ELF-1 (cell line): Measurements from ENCODE around the gene IKZF3.
A peak's percentile ranks its signal among the peaks of the same experiment; 100 is the strongest.

Source experiments
- DNase-seq: peaks from one replicate; pipeline ENCODE4 v3.0.0-alpha.2; 2016; ENCODE audit warnings: low read depth, low spot score

The IKZF3 gene

DNA sequence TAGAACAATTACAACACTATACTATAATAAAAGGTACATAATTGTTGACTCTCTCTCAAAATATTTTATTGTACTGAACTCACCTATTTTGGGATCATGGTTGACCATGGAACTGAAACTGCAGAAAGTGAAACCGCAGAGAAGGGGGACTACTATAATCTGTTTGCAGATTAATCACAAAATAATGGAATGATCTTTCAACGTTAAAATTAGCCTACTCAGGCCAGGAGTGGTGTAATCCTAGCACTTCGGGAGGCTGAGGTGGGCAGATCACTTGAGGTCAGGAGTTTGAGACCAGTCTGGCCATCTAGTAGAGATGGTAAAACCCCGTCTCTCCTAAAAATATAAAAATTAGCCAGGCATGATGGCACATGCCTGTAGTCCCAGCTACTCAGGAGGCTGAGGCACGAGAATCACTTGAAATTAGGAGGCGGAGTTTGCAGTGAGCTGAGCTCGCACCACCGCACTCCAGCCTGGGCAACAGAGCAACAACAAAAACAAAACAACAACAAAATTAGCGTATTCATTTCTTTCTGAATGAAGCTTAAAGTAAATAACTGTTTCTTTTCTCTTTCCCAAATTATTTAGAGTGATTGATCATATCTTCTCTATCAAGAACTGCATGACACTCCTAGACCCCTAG, 45.6 kb downstream of the IKZF3 start:
- no peak for DNase-seq

DNA sequence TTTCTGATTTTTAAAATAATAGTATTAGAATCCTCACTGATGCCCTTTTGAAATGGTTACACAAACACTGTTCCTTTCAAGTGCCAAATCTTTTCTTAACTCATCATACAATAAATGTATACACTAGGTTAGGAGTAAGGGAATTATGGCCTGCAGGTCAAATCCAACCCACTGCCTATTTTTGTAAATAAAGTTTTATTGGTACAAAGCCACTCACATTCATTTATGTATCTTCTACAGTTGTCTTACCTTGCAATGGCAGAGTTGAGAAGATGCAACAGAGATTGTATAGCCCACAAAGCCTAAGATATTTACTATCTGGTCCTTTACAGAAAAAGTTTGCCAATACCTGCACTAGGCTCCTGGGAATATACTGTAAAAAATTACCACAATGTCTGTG, 47.8 kb downstream of the IKZF3 start:
- DNase-seq, result no peak

DNA sequence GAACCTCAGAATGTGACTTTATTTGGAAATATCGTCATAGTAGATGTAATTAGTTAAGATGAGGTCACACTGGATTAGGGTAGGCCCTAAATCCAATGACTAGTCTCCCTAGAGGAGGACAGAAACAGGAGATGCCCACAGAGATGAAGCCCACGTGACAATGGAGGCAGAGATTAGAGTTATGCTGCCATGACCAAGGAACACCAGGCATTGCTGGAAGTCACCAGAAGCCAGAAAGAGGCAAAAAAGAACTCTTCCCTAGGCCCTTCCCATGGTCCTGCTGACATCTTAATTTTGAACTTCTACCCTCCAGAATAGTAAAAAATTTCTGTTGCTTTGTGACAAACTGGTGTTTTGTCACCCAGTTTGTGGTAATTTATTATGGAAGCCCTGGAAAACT, 49.6 kb downstream of the IKZF3 start:
- no peak for DNase-seq

- DNase-seq, result no peak
These were observed 50.5 kb downstream of the IKZF3 start for GRCh38 chr17:39813631-39814030.

DNA sequence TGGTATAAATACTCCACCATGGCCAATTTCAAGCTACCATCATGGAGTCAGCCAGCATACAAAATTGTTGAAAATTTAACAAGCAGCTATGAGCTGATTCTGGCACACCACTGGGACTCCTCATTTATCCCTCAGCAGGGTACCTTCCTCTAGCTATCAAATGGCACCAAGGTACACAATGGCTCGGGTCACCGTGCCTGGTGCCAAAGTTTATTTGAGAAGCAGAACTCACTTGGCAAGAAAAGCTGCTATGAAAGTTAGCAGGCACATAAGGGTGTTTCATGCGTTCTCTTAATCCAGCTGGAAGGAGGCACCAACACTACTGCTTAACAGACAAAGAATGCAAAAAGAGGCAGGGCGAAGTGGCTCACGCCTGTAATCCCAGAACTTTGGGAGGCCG, 51.6 kb downstream of the IKZF3 start:
- no peak for DNase-seq

- DNase-seq, result no peak
These were observed 53.0 kb downstream of the IKZF3 start for GRCh38 chr17:39810939-39811728.

- DNase-seq, result no peak
These were observed 54.9 kb downstream of the IKZF3 start for GRCh38 chr17:39809221-39809620.

- DNase-seq, result no peak
These were observed 55.6 kb downstream of the IKZF3 start for GRCh38 chr17:39808409-39808997.

- no peak for DNase-seq
These were observed 59.3 kb downstream of the IKZF3 start for GRCh38 chr17:39804839-39805238.

- DNase-seq, result no peak
These were observed 63.1 kb downstream of the IKZF3 start for GRCh38 chr17:39801055-39801454.

GRCh38 chr17:39800540-39800939, 63.6 kb downstream of the IKZF3 start:
- DNase-seq, result no peak

DNA sequence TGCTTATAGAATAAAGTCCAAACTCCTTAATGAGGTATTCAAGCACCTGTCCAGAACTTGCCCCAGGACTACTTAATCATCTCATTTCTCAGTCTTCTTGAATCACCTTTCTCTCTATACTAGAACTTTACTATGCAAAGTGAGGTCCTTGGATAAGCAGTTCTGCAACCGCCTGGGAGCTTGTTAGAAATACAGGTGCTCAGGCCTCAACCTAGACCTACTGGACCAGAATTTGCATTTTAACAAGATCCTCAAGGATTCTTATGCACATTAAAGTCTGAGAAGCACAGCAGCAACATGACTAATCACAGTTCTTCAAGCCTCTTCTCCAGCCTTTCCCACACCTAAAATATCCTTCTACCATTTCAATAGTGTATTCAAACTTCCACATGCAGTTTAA, 64.7 kb downstream of the IKZF3 start:
- DNase-seq, result no peak

DNA sequence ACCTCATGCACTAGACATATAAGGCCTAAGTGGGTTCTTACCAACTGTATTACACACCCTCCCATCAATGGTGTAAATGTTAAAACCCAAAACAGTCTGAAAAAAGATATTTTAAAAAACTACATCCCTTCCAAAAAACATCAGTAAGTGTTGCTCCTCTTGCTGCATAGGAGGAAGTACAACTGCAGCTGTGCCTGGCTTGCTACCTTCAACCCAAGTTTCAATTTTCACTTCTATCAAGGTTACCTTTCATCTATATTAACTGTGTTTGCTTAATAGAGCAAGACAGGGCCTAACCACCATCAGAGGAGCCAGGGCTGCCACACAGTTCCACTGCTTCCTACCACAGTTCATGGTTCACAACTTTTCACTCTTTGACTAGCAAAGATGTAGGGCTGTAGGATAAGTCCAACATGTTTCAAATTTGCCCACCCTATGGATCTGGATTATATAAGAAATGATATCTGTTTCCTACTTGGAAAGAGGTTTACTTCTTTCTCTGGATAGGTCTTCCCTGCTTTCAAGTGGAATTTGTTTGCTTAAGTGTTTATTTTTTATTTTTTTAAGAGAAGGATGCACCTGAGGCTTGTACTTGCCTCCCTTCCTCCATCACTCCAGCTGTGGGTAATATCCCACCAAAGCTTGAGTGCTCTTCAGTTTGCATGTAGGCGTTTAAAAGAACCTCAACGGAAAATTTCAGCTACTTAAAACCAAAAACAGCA, 69.7 kb downstream of the IKZF3 start:
- no peak for DNase-seq

GRCh38 chr17:39793301-39793872, 70.7 kb downstream of the IKZF3 start:
- DNase-seq, result no peak

DNA sequence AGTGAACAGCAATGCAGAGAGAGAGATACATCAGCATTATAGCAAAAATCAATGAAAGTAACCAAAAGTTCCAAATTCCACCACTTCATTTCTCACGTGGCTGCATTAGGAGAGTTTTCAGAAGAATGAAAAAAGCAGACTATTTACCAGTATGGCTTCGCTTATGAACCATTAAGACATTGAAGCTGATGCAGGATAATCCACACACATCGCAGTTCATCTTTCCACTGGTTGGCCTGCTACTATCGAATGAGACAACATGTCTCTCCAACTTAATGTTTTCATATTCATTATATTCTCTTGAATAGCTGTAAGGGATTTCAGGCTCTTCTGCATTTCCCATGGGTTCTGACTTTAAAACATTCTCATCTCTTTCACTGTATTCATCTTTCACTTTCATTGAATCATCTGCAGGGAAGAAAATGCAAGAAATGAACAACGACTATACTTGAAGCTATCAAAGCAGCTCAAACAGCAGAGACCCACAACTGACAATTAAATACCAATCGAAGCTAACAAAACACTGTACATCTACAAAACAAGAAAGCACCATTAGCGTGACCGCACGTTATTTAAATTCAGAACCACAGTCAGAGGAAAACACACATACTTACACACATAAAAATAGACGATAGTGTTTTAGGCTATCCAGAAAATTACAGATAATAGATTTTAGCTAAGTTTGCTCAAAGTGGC, 71.4 kb downstream of the IKZF3 start:
- DNase-seq, result no peak

- DNase-seq, result peak; percentile 40
These were observed 72.8 kb downstream of the IKZF3 start for GRCh38 chr17:39791111-39791992.

DNA sequence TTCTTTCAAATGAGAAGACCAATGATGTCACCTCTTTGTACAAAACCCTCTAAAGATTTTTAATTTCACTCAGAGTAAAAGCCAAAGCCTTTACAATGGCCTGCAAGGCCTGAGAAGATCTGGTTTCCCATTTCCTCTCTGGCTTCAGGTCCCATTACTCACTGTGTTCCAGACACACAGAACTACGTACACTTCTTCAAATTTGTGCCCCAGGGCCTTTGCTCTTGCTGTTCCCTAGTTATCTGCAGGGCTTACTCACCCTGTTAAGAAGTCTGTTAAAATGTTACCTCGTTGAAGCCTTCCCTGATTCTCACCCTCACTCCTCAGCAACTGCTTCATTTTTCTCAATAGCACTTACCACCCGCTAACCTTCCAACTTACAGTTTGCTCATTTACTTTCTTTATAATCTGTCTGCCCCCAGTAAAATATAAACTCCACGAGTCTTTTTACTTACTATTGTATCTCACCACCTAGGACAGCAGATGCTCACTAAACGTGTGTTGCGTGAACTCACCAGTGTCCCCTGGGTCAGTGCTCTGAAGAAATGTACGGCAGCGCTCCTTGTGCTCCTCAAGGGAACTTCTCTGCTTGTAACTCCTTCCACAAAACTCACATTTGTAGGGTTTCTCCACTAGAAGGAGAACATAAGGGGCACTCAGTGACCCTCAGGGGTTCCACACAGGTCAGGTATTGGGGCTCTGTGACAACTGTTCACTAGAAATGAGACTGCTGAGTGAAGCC, 76.2 kb downstream of the IKZF3 start:
- no peak for DNase-seq

DNA sequence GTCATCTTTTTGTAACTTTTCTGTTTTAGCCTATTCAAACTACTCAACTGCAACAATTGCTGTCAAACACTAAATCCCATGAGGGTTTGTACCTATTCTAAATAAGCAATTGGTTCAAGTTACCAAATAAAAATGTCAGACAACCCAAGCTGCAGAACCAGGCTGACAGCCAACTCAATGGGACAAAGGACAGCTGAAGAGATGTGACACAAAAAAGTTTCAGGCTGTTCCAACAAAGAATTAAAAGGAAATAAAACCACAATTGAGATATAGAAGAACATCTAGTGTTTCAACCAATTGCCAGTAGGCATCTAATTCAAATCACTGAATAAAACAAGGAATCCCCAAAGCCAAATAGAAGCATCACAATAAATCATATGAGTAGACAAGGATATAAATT, 77.1 kb downstream of the IKZF3 start:
- DNase-seq, result no peak

- no peak for DNase-seq
These were observed 81.1 kb downstream of the IKZF3 start for GRCh38 chr17:39782980-39783379.

GRCh38 chr17:39782481-39782880, 81.6 kb downstream of the IKZF3 start:
- DNase-seq, result no peak
